Eye (tissue), 1 donor: ENCODE results near the gene CYBC1.
"Not testable (repeated sequence)": the region's sequence is repeated elsewhere in the genome, so short reads cannot be mapped to it uniquely, and the experiment has no call there.

Experiments
- DNase-seq: peaks from one replicate; pipeline ENCODE4 v3.0.0-alpha.2; 2015

CYBC1 gene

GRCh38 chr17:82475458-82475857, 24.9 kb upstream of the CYBC1 start:
- DNase-seq, result no peak

GRCh38 chr17:82474223-82475010, 23.9 kb upstream of the CYBC1 start:
- no peak for DNase-seq

GRCh38 chr17:82470065-82470464, 19.5 kb upstream of the CYBC1 start:
- DNase-seq, result no peak

- no peak for DNase-seq
Observed at GRCh38 chr17:82468692-82469091, 18.1 kb upstream of the CYBC1 start.

DNA sequence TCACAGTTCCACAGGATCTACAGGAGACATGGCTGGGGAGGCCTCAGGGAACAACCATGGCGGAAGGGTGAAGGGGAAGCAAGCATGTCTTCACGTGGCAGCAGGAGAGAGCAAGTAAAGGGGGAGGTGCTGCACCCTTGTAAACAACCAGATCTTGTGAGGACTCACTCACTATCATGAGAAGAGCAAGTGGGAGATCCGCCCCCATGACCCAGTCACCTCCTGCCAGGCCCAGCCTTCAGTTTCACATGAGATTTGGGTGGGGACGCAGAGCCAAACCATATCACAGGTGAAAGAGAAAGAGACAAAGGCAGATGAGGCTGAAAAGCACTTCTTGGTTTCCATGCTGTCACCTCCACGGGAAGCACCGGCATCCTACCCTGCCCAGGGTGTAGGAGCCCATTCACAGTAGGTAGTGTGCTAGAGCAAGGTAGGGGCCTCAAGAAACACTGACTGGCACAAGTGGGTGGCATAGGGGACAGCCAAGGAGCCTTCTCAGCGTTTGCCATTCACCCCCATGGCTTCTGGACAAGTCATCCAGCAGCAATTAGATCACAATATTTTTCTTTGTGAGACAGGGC, 14.6 kb upstream of the CYBC1 start:
- DNase-seq, result no peak

DNA sequence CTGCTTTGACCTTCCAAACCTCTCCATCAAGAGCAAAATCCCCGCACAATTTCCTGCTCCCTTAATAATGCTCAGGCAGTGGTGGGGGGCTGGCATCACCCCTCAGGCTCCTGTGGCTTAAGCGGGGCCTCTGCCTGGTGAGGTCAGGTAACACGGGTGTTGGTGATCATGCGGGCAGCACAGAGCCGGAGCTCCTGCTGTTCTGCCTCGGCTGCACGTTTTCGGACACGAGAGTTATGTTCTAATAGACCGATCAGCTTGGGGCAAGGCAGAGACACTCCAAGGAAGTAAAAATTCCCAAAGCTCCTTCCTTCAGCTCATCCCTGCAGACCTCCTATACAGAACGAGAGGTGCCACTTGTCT, 14.0 kb upstream of the CYBC1 start:
- no peak for DNase-seq

- DNase-seq, result no peak
Observed at GRCh38 chr17:82463925-82464566, 13.5 kb upstream of the CYBC1 start.

DNA sequence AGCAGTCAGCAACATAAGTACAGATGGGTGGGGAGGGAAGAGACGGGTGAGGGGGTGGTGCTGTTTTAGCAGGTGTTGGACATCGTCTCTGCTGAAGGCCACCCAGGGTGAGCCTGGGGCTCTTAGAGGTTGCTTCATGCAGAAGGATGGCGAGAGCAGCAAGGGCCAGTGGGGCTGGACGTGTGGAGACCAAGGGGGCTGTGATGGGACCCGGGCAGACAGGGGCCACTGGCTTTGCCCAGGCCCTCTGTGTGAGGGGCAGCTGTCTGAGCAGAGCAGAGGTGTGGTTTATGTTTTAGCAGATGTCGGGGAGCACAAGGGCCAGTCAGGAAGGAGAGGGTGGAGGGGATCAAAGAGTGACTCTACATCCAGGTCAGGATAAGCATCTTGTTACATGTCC, 12.8 kb upstream of the CYBC1 start:
- DNase-seq, result no peak

- no peak for DNase-seq
Observed at GRCh38 chr17:82461827-82462524, 11.4 kb upstream of the CYBC1 start.

- not testable (repeated sequence) for DNase-seq
Observed at GRCh38 chr17:82459936-82460335, 9.4 kb upstream of the CYBC1 start.

- peak; percentile 64 for DNase-seq
Observed at GRCh38 chr17:82458885-82459424, 8.4 kb upstream of the CYBC1 start.

DNA sequence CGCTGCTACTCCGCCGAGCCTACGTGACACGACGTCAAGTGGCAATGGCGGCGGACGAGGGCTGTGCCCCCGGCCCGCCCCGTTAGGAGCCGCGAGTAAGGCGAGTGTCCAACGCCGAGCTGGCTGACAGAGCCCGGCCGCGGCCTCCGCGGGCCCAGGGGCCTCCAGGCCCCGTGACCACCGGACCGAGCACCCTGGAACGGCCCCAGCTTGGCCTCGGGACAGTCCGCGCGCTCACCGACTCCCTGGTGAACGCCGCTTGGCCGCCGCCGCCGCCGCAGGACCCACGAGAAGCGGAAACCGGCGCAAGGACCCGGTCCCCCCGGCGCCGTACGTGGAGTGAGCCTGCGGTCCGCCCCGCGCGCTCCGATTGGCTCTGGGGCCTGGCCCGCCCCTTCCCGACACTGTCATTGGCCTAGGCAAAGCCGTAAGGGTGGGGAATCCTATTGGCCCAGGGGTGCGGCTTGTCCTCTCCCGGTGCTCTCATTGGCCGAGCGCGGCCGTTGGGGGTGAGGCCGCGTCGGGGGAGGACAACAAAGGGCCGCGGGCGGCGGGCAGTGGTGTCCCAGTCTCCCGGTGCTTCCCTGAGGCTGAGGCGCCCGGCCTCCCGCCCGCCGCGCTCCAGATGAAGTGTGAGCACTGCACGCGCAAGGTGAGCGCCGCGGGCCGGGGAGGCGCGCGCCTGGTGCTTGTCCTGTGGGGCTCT, 7.8 kb upstream of the CYBC1 start, which contains the start of gene NARF:
Gene NARF, plus strand, starts transcription at position 563 of the 706 bp plus-strand sequence. Its CDS starts 63 bp downstream, at position 626.
- DNase-seq, result peak; percentile 99

DNA sequence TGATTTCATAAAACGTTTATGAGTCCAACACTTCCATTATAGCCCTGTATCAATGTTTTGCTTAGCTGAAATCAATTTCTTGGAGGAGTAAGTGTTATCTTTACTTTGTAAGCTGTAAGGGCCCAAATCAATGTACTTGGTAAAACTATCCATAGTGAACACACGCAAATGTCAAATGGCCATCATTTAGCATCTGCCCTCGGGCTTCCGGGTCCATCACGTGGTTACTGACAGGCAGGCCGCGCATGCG, 7.3 kb upstream of the CYBC1 start:
- no peak for DNase-seq

GRCh38 chr17:82457073-82457928, 6.7 kb upstream of the CYBC1 start:
- no peak for DNase-seq

DNA sequence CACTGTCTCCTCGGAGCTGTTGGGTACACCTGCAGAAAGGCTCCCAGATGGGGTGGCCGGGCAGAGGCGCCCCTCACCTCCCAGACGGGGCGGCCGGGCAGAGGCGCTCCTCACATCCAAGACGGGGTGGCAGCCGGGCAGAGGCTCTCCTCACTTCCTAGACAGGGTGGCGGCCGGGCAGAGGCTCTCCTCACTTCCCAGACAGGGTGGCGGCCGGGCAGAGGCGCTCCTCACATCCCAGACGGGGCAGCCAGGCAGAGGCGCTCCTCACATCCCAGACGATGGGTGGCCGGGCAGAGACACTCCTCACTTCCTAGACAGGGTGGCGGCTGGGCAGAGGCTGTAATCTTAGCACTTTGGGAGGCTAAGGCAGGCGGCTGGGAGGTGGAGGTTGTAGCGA, 3.2 kb upstream of the CYBC1 start:
- not testable (repeated sequence) for DNase-seq

DNA sequence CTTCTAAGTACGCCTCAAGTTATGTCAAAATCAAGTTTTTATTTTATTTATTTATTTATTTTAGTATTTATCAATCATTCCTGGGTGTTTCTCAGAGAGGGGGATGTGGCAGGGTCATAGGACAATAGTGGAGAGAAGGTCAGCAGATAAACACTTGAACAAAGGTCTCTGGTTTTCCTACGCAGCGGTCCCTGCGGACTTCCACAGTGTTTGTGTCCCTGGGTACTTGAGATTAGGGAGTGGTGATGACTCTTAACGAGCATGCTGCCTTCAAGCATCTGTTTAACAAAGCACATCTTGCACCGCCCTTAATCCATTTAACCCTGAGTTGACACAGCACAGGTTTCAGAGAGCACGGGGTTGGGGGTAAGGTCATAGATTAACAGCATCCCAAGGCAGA, 2.6 kb upstream of the CYBC1 start:
- not testable (repeated sequence) for DNase-seq

- no peak for DNase-seq
Observed at GRCh38 chr17:82452162-82452561, 1.6 kb upstream of the CYBC1 start.

DNA sequence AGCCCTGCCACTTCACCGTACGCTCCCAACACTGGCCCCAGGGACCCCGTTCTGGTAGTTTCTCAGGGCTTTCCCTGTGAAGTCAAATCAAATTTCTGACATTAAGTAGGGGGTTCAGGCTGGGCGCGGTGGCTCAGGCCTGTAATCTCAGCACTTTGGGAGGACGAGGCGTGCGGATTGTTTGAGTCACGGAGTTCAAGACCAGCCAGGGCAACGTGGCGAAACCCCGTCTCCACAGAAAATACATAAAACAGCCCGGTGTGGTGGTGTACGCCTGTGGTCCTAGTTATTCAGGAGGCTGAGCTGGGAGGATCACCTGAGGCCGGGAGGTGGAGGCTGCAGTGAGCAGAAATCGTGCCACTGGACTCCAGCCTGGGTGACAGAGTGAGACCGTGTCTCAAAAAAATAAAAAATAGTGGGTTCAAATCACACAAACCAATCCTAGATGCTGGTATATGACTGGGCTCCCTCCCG, 632 bp downstream of the CYBC1 start:
- DNase-seq, result no peak

DNA sequence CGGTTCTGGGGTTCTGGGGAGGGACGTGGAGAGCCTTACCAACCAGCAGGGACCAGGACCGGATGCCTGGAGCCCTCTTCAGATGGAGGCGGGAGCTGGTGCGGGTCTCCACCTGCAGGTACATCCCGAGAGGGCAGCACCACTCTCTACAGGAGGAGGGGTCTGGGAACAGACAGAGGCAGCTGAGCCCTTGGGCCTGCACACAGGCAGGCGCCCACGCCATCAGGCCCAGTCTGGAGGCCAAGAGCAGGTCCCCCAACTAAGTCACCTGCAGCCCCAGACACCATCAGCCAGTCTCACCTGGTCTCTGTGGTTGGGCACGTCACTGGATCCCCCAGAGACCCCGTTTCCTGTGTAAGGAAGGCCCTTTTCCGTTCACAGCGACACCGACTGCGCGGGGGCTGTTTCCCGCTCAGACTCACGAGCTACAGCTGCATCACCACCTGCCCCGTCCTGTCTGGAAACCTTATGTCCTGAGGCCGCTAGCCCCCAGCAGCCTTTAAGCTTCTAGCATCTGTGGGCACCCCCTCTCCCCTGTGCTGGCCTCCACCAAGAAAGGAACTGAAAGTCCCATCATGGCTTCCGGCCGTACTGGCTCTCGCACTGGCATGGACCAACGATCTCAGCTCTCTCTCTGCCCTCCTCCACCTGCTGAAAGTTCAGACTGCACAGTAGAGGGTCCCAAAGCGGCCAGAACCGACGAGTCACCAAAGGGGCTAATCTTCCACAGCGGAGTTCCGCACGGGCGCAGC, 1.2 kb downstream of the CYBC1 start:
- no peak for DNase-seq

- no peak for DNase-seq
Observed at GRCh38 chr17:82447876-82448275, 2.7 kb downstream of the CYBC1 start.

DNA sequence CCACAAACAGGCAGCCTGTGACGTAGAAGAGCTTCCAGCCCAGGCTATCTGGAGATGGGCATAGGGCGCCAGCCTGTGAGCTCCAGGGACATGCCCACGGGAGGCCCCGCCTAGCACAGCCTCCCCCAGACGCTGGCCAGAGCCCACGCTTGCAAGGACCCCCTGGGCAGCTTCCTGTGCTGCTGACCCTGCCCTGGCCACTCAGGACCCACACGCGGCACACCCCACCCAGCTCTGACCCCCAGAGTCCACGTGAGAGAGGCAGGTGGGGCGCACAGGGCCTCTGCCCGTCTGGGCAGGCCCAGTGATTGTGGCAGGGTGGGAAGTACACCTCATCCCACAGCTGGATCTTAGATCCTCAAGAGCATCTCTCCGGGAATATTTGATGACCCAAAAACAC, 3.9 kb downstream of the CYBC1 start:
- no peak for DNase-seq
